Measurements from ENCODE around the gene SYNJ2BP.

- TF ChIP-seq PITX1 (CRISPR knock-in tag; IDR thresholded peaks at IDR 0.05) (no peak), ZNF547 (CRISPR knock-in tag; IDR thresholded peaks at IDR 0.05) (no peak), ZNF441 (CRISPR knock-in tag; IDR thresholded peaks at IDR 0.05; ENCODE audit: borderline replicate concordance) (no peak)
Measured at GRCh38 chr14:70380824-70381223, 36.1 kb downstream of the SYNJ2BP start.

Measured in HepG2 (cell line).